ENCODE results near the gene RANBP17.

RANBP17 gene

DNA sequence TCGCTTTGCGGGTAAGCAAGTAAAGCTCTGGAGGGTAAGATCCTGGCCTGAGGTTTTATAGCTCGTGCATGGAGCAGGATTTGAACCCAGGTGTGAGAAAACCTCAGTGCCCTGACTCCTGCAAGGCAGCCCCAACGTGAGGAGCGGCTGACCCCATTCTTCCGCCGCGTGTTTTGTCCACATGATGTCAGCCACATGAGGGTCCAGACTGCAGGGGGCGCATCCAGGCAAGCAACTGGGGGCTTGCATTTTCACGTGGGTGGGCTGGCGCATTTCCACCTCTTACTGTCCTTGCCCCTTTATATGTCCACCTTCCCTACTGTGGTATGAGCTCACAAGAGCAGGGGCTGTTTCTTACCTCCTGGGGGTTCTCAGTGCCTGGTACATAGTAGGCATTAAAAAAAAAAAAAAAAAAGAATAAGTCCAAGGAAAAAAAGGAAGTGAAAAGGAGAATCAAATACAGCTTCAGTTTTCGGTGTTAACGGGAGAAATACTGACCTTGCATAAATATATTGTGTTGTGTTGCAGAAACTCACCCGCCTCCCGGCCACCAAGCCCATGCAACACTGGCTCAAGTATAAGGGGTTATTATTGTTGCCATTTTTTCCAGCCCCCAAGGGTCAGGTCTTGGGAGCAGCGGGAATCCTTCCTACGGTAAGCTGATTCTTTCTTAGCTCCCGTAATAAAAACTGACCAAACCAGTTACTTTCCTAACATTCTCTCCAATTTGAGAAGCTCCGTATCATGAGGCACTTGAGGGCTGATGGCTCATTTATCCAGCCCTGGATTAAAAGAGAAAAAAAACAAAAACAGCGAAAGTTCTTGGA lies 462.2 kb downstream of the RANBP17 start:
- DNase-seq = no peak

DNA sequence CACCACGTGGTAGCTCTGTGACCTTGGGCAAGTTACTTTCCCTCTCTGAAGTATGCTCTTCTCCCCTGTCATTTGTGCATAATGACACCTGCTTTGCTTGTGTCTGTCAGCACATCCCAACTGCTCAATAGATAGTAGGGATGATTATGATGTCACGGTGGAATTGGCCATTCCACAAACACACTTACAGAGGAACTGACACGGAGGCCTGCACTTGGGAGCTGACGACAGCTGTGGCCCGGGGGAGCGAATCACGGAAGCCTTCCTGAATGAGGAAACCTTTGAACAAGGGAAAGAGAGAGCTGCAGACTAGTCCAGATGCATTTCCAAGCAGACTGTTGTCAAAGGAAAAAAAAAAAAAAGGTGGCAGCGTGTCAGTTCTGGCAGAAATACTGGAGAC lies 468.2 kb downstream of the RANBP17 start:
- no peak for DNase-seq

DNA sequence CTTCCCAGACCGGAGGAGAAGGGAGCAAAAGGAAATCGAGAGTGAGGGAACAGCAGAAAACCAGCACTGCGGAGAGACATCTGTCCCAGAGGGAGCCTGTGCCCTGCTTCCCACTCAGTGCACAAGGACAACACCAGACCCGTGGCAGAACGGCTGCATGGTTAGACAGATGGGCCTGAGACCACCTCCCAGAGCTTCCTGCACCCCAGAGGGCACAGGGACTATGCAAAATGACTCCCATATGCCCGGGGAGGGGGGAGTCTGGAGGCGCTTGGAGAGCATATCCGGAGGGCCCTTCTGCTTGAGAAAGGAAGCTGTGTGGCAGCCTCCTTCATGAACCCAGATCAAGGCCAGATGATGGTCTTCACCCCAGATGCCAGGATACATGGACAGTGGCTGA lies 473.8 kb downstream of the RANBP17 start:
- DNase-seq = no peak

DNA sequence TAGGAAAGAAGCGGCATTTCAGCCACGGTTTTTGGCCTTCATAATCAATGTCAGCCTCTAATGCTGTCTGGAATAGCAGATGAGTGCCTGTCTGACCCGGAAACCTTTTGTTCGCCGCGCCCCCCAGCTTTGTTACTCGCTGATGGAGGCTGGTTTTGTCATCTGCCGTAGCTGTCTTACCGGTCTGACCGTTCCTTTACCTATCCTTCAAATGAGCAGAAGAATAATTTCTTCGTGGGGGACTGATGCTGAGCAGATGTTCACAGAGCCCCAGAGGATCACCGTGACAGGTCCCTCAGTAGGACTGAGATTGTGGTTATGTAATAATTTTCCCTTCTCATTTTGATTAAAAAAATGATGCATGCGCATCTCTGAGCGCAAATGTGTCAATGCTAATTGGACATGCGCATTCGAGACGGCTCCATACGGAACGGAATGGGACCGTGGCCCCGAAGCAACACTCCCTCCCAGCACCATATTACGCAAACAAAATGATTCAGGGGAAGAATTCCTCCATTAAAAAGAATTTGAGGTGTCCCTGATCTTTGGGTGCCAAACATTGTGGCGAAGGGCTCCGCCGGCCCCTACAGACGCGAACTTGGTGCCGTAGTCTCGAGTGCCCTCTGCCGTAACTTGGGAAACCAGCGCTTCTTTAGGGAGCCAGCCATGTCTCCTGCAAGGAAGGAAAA lies 474.8 kb downstream of the RANBP17 start:
- DNase-seq = no peak

DNA sequence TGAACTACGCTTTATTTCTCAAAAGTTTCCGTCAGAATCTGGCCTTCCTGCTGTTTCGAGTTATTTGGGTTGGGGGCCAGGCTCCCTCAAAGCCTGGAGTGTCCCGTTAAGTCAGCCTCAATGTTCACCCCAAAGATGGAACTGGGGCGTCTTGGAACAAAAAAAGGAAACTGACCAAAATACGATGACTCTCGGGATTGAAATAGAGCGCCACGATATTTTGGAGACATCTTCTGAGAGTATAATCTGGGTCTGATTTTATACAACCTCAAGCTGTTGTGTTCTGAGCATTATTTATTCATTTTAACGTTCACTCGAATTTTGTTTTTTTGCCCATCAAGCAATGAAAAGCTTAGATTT lies 475.4 kb downstream of the RANBP17 start:
- no peak for DNase-seq

DNA sequence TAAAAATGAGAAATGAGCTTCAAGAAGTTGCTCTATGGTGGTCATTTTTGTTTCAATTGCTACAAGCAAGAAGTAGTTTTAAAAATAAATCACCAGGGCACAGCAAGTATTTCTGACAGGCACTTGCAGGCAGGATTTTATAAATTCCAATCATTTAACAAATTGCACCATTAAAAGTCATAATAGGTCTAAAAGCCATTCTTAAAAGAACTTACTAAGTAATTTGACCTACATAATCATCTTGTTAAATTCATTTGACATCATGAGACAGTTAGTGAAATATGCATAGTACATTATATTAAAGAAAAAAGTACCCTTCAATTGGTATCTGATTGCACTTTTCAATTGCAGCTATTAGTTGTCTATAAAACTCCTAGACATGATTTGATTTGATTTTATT lies 478.2 kb downstream of the RANBP17 start:
- no peak for DNase-seq

GRCh38 chr5:171340491-171340890 lies 478.7 kb downstream of the RANBP17 start:
- DNase-seq = no peak

GRCh38 chr5:171342362-171343111 lies 480.7 kb downstream of the RANBP17 start:
- peak; percentile 24 for DNase-seq

DNA sequence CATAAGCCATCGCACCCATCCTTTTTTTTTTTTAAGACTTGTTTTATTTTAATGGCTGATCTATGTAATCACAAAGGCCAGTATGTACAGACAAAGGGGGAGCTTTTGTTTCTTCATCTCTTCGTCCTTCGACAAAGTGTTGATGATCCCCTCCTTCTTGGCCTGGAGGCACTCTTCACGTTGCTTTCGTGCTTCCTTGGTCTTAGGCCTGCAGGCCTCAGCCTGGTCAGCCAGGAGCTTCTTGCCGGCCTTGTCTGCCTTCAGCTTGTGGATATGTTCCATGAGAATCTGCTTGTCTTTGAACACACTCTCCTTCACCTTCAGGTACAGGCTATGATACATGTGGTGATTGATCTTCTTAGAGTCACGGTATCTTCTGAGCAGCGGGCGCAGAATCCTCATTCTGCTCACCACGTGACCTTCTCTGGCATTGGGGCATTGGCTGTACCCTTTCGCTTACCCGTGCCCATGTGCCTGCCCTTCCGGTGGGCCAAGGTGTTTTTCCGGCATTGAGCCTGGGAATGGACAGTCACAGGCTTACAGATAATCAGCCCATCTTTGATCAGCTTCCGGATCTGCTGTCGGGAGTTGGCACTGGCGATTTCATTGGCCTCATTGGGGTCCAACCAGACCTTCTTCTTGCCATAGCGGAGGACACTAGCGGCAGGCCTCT lies 483.3 kb downstream of the RANBP17 start:
- DNase-seq = no peak

Data from GDM1 (cell line).